Head of caudate nucleus (tissue), 42 donors: ENCODE measurements around the gene JAM2.
A peak's percentile ranks its signal among the peaks of the same experiment; 100 is the strongest.
"Not testable (repeated sequence)": the region's sequence is repeated elsewhere in the genome, so short reads cannot be mapped to it uniquely, and the experiment has no call there.

Experiments used
- DNase-seq, 42 donors: peaks; one replicate each; pipeline versions ENCODE4 v3.0.0 to v3.0.0-alpha.2; 2020 to 2021; ENCODE audit warnings: mixed read lengths in 7 of 42
- intact Hi-C: fragments of 100-400 bp; cut with DNase I; formaldehyde crosslinking; loops from one replicate; pipeline ENCODE4 v1.15.0; 2022

Gene JAM2

DNA sequence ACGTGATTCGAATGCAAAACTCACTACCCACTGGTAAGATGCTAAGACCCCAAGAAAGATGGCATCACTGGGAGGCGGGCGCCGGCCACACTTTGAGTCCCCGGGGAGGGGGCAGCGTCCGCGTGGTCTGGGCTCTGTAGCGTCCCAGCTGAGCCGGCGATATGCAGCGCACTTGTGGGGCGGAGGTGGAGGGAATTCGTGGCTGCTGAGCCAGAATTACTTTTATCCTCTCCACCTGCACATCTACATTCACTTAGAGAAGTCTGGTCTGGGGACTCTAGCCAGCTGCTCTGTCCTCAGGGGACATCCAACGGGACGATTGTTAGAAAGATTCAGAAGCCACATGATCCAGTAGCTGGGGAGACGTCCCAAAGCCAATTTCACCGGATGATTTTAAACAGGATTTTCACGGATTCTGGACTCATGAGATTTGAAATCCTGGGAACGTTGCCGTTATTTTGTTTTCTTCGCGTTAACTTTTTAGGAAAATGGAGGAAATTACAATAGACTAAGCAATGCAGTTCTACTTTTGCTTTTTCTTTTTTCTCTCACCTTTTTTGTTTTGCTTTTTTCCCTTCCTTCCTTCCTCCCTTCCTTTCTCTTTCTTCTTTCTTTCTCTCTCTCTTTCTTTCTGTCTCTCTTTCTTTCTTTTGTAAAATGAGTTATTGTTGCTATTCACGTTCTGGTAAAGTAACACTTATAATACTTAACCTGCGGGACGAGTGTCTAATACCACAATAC is 1.3 kb downstream of the JAM2 start:
- peak in 40 of 42 donors; percentile 24 to 74 (median 50) for DNase-seq
- intact Hi-C loops = no loop called here

DNA sequence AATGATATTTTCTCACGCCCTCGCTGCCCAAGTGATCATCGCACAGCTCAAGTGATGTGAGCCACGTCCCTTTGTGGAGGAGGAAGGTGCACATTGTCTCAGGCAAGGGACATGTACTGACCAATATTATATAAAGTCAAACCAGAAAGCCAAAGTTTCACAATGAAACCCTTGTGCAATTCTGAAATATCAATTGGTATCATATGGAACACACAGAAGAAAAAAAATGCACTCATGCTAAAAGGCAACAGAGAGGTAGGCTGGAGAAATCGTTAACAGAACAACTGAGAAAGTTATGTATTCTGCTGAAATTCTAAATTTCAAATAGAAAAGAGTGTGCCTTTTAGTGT is 1.9 kb downstream of the JAM2 start:
- intact Hi-C loops = no loop called here
- DNase-seq = no peak

DNA sequence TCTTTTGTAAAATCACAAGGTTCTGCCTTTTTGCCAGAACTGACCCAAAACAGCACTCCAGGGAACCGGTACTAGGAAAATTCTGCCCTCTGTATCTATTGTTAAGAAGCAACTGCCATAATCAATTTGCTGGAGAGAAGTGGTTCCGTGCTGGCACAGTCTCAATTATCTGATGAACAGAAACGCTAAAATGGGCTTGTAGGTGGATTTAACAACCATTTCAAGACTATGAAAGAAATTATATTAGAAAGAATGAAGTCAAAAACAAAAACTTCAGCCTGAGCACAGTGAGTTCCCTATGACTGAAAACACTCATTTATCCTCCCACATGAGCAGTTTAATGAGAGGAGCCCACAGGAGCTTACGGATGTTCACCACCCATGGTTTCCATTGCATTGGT is 4.4 kb downstream of the JAM2 start:
- peak in 14 of 42 donors; percentile 4 to 70 (median 27) for DNase-seq
- intact Hi-C loops = no loop called here

DNA sequence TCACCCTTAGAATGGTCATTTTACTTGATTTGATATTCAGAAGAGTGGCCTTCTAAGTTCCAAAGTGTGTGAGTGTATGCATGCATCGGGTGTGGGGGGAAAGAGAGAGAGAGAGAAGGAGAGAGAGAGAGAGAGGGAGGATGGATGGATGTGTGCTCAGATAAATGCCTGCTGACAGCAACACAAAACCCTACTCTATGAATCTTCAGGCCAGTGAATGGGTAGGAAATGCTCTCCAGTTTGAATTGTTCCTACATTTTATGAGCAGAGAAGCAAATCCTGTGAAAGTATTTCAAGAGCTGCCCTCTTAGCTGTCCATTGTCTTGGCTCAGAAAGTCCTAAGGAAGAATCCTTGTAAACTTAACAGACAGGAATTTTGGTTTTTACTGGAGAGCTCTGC is 7.4 kb downstream of the JAM2 start:
- intact Hi-C loops = no loop called here

DNA sequence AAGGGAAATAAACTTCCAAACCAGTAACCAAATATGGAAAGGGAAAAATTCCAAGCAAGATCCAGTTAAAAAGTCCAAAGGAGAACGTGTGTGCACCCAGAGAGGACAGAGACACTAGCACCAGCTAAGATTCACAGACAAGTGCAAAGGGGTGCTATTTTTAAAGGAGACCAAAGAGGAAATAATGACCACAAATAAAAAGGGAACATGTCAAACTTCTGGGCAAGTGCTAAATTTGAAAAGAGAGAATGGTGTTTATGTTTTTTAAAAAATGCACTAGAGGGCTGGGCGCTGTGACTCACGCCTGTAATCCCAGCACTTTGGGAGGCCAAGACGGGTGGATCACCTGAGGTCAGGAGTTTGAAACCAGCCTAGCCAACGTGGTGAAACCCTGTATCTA is 8.6 kb downstream of the JAM2 start:
- intact Hi-C loops = no loop called here
- no peak for DNase-seq

More for the DNA sequence above, 7.4 kb downstream of the JAM2 start:
- no peak for DNase-seq

DNA sequence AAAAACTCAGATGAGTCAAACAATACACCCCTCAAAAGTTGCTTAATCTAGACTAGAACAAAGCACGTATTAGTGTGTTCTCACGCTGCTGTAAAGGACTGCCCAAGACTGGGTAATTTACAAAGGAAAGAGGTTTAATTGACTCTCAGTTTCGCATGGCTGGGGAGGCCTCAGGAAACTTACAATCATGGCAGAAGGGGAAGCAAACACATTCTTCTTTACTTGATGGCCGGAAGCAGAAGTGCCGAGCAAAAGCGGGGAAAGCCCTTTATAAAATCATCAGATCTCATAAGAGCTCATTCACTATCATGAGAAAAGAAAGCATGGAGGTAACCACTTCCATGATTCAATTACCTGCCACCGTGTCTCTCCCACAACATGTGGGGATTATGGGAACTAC is 10.1 kb downstream of the JAM2 start:
- intact Hi-C loops = no loop called here
- DNase-seq = no peak

DNA sequence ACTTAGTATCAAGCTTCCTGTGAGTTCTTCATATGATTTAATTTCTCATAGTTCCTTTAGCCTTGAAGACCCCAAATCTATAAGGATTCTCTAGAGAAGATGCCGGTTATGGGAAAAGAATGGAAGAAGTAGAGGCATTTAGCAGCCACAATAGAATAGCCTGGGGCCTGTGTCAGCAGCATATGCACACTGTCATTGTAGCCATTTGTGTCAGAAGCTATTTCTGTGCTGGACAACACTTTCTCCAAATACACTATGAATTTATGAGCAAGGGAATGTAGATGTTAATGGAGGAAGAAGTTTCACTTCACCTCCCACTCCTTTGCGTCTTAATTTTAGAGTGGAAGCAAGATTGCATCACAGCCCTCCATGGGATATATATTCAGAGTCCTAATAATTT is 17.4 kb downstream of the JAM2 start:
- DNase-seq = no peak
- intact Hi-C loops = no loop called here

DNA sequence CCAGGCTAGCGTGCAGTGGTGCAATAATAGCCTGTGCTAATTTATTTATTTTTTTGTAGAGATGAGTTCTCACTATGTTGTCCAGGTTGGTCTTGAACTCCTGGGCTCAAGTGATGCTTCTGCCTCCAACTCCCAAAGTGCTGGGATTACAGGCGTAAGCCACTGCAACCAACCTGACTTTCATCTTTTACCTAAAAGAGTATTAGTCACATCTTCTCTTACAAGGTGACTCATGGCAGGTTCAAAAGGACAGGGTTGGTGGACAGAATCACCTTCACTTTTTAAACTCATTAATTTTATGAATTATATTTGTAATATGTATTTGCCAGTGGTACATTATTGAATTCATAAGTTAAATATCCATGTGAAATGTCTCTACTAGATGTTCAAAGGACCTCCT is 18.1 kb downstream of the JAM2 start:
- intact Hi-C loops = no loop called here

DNA sequence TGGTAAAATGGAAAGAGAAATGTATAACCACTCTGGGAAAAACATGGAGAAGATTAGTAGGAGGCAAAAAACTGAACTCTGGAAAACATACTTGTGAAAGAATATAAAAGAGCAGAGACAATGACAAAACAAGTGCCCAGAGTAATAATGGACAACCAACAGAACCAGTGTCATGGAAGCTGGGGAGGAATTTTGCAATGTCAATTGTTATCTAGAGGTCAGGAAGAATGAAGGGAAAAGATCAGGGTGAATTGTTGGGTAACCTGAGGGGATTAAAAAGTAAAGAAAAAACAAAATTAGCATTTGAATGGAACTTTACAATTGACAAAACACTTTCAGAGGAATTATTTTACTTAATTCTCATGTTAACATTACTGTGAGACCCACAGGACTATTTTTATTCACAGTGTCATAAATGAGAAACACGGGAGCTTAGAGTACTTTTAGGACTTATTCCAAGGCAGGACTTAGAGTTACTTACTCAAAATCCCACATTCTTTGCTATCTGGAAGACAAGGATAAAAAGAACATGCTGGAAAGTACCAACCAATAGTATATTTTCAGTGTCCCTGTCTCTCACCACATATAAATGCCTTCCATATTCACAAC is 19.5 kb downstream of the JAM2 start:
- no peak for DNase-seq

More for the DNA sequence above, 18.1 kb downstream of the JAM2 start:
- DNase-seq = no peak

DNA sequence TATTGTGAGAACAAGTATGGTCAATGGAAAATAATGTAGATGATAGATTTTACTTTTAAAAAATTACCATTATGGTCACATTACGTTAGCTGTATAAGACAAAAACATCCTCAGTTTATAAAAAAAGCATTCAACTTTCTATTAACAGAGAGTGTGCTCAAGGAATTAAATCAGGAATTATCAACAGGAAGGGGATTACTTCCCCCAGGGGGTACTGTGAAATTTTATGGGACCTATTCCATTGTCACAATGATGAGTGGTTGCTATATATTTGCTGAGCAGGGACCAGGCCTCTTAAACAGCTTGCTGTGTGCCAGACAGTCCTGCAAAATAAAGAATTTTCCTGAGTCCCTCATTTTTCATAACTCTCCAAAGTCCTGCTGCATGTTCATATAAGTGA is 21.2 kb downstream of the JAM2 start:
- intact Hi-C loops = no loop called here
- no peak for DNase-seq

More for the DNA sequence above, 19.5 kb downstream of the JAM2 start:
- intact Hi-C loops = no loop called here

DNA sequence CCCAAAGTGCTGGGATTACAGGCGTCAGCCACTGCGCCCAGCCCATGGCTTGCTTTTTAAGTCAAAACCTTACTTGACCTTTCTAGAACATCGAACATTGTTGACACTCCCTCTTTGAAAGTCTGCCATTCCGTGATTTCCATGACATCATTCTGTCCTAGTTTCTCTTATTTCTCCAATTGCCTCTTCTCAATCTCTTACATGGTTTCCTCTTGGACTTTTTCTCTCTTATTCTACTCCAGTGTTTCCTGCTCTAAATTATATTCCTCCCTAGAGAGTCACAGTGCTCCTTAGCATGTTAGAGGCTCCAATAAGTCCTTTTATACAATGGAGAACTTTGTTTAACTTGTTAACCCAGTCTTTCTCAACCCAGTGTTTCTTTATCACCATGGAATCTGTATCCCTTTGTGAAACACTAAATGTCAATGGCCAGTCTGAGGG is 25.5 kb downstream of the JAM2 start:
- intact Hi-C loops = no loop called here
- no peak for DNase-seq

DNA sequence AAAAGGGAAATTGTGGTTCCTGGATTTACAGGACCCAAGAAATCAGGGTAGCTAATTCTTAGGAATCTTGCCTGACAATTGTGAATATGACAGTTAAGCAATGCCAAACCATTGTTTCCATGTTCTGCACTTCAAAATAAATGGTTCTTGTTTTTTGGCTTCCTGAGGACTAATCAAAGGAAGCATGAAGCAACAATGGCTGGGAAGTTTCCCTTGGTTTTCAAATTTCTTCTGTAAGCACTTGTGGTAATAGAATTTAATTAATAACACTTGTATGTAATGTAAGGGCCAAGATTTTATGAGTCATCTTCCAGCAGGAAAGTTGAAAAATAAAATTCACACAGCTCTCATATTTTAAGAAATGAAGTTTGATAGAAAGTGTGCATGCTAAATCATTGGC is 31.7 kb downstream of the JAM2 start:
- intact Hi-C loops = no loop called here
- DNase-seq = no peak

DNA sequence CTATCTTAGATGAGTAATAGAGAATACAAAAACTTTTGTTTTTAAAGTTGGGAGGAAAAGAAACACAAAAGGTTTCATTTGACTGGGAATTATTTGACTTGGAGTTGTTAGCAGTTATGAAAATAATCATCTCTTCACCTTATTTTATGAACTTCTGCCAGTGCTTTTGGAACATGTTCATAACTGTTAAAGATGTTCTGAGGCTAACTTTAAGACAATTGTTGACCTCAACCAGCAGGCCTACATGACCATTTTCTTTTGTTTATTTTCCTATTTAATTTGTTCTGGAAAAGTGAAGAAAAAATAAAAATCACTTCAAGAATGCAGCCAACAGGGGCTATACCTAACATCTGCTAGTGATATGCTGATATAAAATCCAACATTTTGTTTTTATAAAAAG is 37.4 kb downstream of the JAM2 start:
- DNase-seq = no peak
- intact Hi-C loops = no loop called here

DNA sequence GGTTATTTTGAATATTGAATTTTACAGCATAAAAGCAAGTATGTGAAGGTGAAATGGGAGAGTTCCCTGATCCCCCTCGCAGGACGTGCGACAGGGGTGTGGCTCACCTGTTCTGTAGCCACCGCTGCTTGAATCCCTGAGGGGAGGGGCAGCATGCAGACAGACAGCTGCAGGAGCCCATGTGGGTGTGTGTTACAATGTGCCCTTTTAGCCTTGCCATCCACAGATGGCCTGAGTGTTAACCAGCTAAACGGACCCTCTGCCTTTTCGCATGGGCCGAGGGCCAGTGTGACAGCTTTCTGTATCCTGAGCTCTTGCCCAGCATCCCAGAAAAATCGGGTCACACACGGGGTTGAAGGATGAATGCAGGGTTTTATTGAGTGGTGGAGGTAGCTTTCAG is 43.3 kb downstream of the JAM2 start:
- no peak for DNase-seq
- intact Hi-C loops = no loop called here

DNA sequence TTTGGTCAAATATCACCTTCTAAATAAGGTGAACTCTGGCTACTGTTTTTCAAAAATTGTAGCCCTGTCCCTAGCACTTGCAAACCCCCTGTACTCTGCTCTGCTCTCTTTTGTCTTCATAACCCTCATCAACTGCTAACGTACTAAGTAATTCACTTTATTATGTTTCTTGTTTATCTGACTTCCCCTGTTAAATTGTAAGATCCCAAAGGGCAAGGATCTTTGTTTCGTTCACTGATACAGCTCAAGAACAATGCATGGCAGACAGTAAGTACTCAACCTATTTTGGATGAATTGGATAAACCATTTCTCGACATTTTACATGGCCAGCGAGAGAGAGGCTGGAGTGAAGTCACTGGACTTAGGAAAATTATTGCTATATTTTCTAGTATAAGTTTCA is 48.7 kb downstream of the JAM2 start:
- intact Hi-C loops = no loop called here
- no peak for DNase-seq

DNA sequence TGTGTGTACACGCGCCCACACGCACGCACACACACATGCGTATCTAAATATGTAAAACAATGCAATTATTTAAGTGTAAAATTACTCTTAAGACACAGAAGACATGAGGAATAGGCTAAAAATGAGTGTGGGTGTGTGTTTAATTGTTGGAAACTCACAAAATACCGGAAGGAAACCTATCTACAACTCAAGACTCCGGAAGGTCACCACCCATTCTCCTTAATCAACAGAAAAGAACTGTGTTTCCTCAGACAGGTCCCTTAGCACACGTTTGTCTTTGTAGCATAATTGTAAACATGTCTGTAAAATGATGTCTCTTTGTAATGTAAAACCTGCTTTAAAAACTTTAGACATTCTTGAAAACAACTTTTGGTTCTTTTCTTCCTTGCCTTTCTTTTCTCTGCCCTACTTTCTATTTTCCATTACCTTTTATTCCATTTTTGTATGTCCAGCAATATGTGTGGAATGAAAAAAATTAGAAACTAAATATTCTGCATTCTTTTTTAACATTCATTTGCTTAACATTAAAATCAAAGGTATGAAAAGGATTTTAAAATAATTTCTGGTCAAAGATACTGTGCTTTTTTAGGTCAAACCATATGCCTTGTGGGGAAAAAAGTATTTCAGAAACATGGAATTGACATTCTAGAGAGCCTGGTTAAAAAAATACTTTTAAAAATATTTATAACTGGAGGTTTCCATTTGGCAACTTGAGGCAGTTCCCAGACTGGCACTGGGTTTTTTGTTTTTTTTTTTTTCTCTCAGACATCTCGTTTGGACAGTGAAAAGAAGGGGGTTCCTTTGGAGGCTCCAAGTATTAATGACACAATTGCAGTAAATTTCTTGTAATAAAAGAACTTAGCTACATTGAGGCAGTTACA is 49.5 kb downstream of the JAM2 start:
- intact Hi-C loops = no loop called here
- no peak for DNase-seq

DNA sequence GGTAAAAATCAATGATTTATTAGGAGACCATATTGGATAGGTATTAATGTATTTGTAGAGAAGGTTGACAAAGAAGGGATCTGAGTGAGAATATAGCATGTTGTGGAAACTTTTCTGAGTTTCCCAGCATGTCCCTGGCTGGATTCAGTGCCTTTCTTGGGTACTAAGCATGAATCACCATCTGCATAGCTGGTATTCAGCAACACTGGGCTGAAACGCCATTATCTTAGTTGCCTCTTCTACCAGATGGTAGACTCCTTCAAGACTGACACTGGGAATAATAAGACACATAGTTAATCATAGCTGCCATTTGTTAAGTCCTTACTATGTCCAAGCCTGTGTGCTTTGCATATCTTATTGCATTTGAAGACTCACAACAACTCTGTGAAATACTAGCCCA is 50.2 kb downstream of the JAM2 start:
- intact Hi-C loops = no loop called here
- no peak for DNase-seq

DNA sequence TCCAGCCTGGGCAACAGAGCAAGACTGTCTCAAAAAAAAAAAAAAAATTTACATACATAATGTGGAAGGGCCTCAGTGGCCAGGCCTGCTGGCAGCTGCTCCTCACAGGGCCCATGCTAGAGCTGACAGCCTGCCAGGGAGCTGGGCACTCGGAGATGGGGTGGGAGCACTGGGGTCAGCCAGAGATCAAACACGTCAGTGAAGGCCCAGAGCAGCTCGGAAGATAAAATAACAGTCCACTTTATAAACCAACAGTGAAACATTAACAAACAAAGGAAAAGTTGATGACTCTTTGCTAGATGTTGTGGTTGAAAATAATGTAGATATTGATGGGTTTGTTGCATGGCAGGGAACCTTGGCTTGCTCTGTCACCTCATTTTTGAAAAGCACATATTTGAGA is 52.9 kb downstream of the JAM2 start:
- DNase-seq = no peak
- intact Hi-C loops = no loop called here

DNA sequence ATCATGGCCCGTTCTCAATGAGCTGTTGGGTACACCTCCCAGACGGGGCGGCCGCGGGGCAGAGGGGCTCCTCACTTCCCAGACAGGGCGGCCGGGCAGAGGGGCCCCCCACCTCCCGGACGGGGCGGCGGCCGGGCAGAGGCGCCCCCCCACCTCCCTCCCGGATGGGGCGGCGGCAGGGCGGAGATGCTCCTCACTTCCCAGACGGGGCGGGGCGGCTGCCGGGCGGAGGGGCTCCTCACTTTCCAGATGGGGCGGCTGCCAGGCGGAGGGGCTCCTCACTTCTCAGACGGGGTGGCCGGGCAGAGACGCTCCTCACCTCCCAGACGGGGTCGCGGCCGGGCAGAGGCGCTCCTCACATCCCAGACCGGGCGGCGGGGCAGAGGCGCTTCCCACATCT is 56.4 kb downstream of the JAM2 start:
- intact Hi-C loops, DNase-seq: not testable (repeated sequence)

DNA sequence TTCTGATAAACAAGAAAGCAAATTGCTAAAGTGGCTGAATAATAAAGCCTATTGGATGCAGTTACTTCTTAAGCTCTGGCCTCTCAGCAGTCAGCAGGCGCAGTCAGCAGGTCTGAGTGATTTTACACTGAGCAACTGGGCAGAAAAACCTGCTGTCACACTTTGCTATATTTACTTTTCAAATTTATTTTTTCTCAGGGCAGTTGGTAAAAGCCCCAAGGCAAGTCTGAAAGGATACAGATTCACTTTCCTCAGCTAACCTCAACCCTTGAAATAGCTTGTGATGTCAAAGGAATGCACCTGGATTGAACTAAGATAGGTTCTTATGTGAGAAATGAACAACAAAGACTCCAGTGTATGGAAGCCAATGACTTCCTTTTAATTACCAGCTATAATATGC is 61.7 kb downstream of the JAM2 start:
- no peak for DNase-seq
- intact Hi-C loops = no loop called here
